Measurements from ENCODE around the gene MTURN.

DNA sequence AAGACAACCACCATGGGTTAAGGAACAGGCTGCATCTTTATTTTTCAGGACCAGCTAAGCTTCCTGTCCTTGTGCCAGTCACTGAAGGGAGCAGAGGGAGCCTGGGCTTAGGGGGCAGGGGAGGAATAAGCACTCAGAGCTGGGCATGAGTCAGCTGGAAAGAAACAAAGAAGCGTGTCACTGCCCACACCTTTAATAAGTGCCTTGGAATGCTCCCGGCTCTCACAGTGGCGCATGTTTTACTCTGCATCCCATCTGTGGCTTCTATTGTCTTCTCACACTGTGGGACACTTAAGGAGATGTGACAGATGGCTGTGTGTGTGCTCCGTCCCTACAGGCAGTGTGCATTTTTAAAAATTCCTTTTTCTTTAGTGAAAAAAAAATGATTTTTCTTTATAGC lies 71.7 kb downstream of the MTURN start:
- TF ChIP-seq, protein P1, sequence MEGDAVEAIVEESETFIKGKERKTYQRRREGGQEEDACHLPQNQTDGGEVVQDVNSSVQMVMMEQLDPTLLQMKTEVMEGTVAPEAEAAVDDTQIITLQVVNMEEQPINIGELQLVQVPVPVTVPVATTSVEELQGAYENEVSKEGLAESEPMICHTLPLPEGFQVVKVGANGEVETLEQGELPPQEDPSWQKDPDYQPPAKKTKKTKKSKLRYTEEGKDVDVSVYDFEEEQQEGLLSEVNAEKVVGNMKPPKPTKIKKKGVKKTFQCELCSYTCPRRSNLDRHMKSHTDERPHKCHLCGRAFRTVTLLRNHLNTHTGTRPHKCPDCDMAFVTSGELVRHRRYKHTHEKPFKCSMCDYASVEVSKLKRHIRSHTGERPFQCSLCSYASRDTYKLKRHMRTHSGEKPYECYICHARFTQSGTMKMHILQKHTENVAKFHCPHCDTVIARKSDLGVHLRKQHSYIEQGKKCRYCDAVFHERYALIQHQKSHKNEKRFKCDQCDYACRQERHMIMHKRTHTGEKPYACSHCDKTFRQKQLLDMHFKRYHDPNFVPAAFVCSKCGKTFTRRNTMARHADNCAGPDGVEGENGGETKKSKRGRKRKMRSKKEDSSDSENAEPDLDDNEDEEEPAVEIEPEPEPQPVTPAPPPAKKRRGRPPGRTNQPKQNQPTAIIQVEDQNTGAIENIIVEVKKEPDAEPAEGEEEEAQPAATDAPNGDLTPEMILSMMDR (IDR thresholded peaks at IDR 0.05; ENCODE audit: low read length), result no peak
- TF ChIP-seq EZH2 (optimal IDR thresholded peaks at IDR 0.05; ENCODE audit: low read depth, low read length), result no peak
- TF ChIP-seq EZH2phosphoT487 (IDR thresholded peaks at IDR 0.05; ENCODE audit: low read length), result no peak

All from MM.1S (cell line).